GM03348 (cell line): ENCODE data around the gene TAGLN.

ENCODE experiments used
- DNase-seq: peaks from one replicate; pipeline ENCODE4 v3.0.0; 2012; ENCODE audit warnings: low spot score

TAGLN gene

DNA sequence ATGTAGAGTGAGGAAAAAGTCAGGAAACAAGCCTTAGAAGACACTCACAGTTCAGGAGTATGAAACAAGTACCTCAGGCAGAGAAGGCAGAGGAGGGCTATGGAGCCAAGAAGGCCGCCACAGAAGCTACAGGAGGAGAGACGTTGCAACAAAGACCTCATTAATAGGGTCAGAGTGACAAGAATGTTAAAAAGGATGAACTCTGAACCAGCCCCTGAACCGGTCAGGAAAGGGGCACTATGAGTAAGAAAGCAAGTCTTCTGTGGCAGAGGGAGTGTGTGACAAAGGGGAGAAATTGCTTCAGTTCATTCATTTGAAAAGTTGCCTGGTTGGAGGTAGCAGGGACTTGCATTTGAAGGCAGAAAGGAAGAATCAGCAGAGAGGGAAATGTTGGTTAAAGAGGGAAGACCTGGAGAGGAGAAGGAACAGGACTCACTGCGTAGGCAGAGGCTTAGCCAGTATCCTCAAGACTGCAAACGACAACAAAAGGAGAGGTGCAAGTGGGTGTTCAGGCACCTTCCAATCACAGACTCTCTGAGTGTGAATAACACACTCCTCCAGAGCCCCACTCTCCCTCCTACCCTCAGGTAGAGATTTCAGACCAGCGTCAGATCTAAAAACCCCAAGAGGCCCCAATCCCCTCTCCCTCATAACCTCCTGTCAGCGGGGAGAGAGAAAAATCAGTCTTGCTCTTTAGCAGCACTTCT lies 15.4 kb downstream of the TAGLN start:
- no peak for DNase-seq

GRCh38 chr11:117217141-117218084 lies 18.2 kb downstream of the TAGLN start:
- DNase-seq: peak; percentile 42

- no peak for DNase-seq
Observed at GRCh38 chr11:117218133-117218915, 19.2 kb downstream of the TAGLN start.

- no peak for DNase-seq
Observed at GRCh38 chr11:117219001-117219400, 19.8 kb downstream of the TAGLN start.

- DNase-seq: no peak
Observed at GRCh38 chr11:117219455-117219854, 20.3 kb downstream of the TAGLN start.

DNA sequence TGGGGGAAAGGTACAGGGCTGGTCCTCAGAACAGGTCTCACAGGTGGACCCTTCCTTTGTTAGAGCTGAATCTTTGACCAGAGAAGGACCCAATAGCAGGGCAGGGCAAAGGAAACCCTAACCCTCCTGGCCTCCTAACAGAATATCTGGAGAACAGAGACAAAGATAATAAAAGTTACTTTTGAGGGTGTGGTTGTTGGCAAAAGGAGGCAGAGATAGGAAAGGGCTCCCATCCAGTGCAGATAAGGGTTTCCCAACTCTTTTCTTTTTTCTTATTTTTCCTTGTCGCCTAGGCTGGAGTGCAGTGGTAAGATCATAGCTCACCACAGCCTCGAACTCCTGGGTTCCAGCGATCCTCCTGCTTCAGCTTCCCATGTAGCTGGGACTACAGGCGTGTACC lies 20.8 kb downstream of the TAGLN start:
- DNase-seq: no peak

- DNase-seq: no peak
Observed at GRCh38 chr11:117220568-117220967, 21.4 kb downstream of the TAGLN start.

GRCh38 chr11:117220999-117221774 lies 22.0 kb downstream of the TAGLN start:
- DNase-seq: peak; percentile 34

- DNase-seq: peak; percentile 61
Observed at GRCh38 chr11:117221775-117222517, 22.8 kb downstream of the TAGLN start.

DNA sequence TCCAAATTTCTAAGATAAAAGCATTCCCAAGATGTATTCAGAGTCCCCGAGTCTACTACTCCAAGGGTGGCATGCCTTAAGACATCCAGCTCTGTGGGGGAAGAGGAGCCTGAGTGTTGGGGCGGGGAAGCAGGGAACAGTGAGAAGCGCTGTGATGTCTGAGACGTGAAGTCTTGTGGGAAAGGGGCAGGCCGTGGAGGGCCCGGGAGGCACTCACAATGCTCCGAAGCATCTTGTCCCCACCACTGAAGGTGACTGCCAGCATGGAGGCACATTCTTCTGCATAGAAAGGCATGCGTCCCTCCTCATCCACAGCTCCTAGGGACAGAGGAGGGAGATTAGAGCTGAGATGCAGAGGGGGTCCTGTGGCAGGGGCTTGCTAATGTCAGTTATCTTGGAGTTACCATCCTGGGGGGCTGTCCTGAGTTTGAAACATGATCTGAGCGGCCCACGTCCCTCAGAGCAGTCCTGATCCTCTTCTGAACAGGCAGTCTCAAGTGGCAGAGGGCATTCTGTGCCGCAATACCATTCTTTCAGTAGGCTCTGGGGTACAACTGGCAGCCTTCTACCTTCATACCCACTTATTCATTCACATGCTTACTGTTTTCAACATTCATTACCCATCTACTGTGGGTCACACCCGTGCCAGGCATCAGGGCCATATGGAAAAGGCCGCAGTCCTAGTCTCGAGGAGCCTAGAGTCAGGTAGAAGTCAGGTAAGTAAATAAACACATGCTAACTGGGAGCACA lies 24.0 kb downstream of the TAGLN start:
- DNase-seq: no peak

DNA sequence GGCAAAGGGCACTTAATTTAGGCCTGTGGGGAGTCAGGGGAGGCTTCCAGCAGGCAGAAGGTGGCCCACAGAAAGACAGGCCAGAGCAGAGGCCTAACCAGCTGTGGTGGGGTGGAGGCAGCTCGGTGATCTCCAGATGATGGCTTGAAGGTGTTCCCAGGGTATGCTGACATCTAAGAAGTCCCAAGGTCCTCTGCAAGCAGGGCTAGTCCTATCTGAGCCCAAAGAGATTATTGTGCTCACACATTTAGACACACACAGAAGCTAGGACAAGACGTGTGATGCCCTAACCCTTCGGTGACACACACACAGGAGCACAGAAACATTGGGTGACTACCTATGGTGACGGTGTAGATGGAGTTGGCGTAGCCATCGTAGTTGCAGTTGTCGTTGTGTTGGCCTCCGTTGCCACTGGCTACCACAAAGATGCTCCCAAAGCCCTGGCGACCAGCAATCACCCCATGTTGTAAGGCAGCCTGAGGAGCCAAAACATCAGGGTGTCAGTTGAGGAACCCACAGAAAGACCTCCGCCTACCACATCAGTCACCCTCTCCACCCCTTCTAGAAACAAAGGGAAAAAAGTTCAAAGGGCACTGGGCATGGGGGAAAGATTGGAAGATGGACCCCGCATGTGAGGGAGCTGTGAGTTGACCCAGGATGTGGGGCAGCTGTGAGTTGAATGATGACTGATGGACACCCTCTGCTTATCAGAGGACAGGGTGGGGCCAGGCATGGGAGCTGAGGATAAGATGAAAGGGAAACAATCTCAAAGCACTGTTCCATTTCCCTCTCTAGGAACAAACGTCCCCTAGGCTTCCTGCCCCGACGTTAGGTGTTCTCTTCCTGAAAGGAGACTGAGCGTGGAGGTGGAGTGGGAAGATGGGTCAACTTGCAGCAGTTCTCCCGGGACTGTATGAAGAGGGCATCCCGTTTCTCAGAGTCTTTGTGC lies 24.8 kb downstream of the TAGLN start:
- DNase-seq: no peak

- no peak for DNase-seq
Observed at GRCh38 chr11:117225553-117226170, 26.5 kb downstream of the TAGLN start.

GRCh38 chr11:117226388-117227385 lies 27.5 kb downstream of the TAGLN start:
- peak; percentile 83 for DNase-seq

DNA sequence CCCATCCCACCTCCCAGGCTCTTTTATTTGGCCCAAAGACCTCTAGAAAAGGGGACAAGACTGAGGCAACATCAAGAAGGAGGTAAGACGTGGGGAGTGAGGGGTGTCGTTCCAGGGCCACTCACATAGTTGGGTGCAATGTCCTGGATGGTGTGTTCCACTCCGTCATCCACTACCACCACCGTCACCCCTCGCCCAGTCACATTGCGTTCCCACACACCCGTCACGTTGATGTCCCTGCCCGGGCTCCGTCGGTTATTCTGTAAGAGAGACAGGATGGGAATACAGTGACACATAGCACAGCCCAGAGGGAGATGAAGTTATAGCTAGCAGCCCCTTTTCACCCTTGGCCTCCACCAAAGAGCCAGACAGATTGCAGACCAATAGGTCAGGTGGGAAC lies 28.9 kb downstream of the TAGLN start:
- DNase-seq: no peak

DNA sequence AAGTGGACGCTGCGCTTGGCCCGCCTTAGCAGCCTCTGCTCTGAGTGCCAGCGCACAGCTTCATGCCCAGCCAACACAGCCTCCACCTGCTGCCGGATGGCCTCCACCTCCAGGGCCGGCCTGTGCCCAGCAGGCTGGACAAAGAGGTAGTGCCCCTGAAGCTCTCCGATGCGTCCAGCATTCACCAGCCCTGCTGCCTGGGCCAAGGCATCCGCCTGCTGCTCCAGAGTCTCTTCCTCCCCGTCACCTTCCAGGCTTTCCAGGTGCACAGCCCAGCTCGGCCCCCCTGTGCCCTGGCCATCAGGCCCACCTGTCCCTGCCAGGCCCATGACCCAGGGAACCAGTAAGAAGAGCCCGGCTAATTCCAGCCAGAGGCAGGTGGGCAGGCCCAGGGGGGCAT lies 30.2 kb downstream of the TAGLN start:
- DNase-seq: no peak

DNA sequence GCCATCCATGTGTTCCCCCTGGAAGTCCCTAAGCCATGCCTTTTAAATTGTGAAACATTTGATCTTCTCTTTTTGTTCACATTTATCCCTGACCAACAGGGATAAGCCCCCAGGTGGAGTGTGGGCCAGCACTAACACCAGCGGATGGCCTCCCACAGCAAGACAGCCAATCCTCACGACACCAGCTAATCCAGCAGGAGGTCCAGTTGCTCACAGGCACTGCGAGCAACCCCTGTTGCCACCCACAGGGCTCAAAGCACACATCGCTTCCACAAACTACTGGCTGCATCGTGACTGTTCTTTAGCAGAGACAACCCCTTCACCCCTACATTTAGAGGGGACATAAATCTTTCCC lies 30.7 kb downstream of the TAGLN start:
- DNase-seq: no peak

GRCh38 chr11:117230286-117230961 lies 31.3 kb downstream of the TAGLN start:
- no peak for DNase-seq
